IMR-90 (cell line): ENCODE measurements around the gene HELZ. TPM values are rescaled to one million over a fixed set of nuclear protein-coding genes. Genes with fewer than 3 reads are reported as not detected.

Experiments used
- ATAC-seq: fragments of 200-7000 bp; cut with Tn5 transposase; 2 replicates; pipeline ENCODE4 v1.9.1; 2020; ENCODE audit warnings: low read depth, mild to moderate bottlenecking, moderate library complexity
- BruUV-seq: library from RNA; stranded (reverse); fragments of 400-500 nt; replicated peaks from 2 replicates; lab custom pipeline; 2021; lab: Mats Ljungman, UMichigan
- CTCF ChIA-PET: fragments of 300-600 bp; formaldehyde crosslinking; extraction: SDS; loops from one replicate; lab custom pipeline; 2021; ENCODE audit warnings: antibody characterized with exemption; lab: Yijun Ruan, JAX
- POLR2A ChIA-PET: fragments of 300-600 bp; sonication (Branson Sonifier 250); formaldehyde crosslinking; loops from one replicate; lab custom pipeline; 2022; ENCODE audit warnings: antibody characterized with exemption; ENCODE audit not compliant: unreplicated experiment; lab: Charles Lee
- DNase-seq: peaks from one replicate; pipeline ENCODE4 v3.0.0; 2013
- H2AFZ ChIP-seq: replicated peaks from 2 replicates; pipeline ENCODE3; 2013; ENCODE audit warnings: low read length, mild to moderate bottlenecking; ENCODE audit not compliant: poor library complexity
- H2AK5ac ChIP-seq: 2 replicates; pipeline ENCODE4 v1.6.1; 2013; ENCODE audit warnings: low read depth, low read length, inconsistent platforms
- H2AK9ac ChIP-seq: replicated peaks from 2 replicates; pipeline ENCODE3; 2013; ENCODE audit warnings: mild to moderate bottlenecking, low read depth, low read length, moderate library complexity; ENCODE audit not compliant: poor library complexity
- H2BK120ac ChIP-seq: 2 replicates; pipeline ENCODE4 v1.6.1; 2013; ENCODE audit warnings: low read depth, low read length, inconsistent platforms
- H2BK15ac ChIP-seq: 3 replicates; pipeline ENCODE4 v1.6.1; 2013; ENCODE audit warnings: low read depth, low read length, inconsistent platforms
- H2BK20ac ChIP-seq: 2 replicates; pipeline ENCODE4 v1.6.1; 2013; ENCODE audit warnings: low read depth, mild to moderate bottlenecking, inconsistent platforms, low read length, moderate library complexity
- H2BK5ac ChIP-seq: 2 replicates; pipeline ENCODE4 v1.6.1; 2013; ENCODE audit warnings: mild to moderate bottlenecking, low read depth, low read length, inconsistent platforms; ENCODE audit not compliant: poor library complexity, severe bottlenecking
- H3K14ac ChIP-seq: replicated peaks from 2 replicates; pipeline ENCODE4 v1.6.1; 2013; ENCODE audit warnings: low read depth, low read length, inconsistent platforms
- H3K18ac ChIP-seq: 2 replicates; pipeline ENCODE4 v1.6.1; 2013; ENCODE audit warnings: low read depth, low read length, control low read depth
- H3K23ac ChIP-seq: 2 replicates; pipeline ENCODE4 v1.6.1; 2013; ENCODE audit warnings: low read depth, low read length, inconsistent platforms
- H3K27ac ChIP-seq: 2 replicates; pipeline ENCODE4 v1.5.1; 2013; ENCODE audit warnings: mild to moderate bottlenecking, control low read depth, low read length; ENCODE audit not compliant: insufficient read depth
- H3K27me3 ChIP-seq: 2 replicates; pipeline ENCODE4 v1.6.1; 2013; ENCODE audit warnings: low read length; ENCODE audit not compliant: control insufficient read depth, insufficient read depth
- H3K36me3 ChIP-seq: 2 replicates; pipeline ENCODE4 v1.6.1; 2013; ENCODE audit warnings: low read length, mixed read lengths; ENCODE audit not compliant: control insufficient read depth, insufficient read depth
- H3K4ac ChIP-seq: 2 replicates; pipeline ENCODE4 v1.6.1; 2013; ENCODE audit warnings: low read depth, low read length, inconsistent platforms
- H3K4me1 ChIP-seq: 2 replicates; pipeline ENCODE4 v1.6.1; 2013; ENCODE audit warnings: low read length, mixed read lengths; ENCODE audit not compliant: control insufficient read depth, insufficient read depth
- H3K4me2 ChIP-seq: 2 replicates; pipeline ENCODE4 v1.6.1; 2013; ENCODE audit warnings: low read depth, mild to moderate bottlenecking, control low read depth, low read length, moderate library complexity
- H3K4me3 ChIP-seq: 2 replicates; pipeline ENCODE4 v1.5.1; 2013; ENCODE audit warnings: low read depth, mild to moderate bottlenecking, control low read depth, low read length, moderate library complexity; ENCODE audit not compliant: insufficient read depth
- H3K56ac ChIP-seq: 2 replicates; pipeline ENCODE4 v1.6.1; 2013; ENCODE audit warnings: low read length, inconsistent platforms; ENCODE audit not compliant: insufficient read depth; ENCODE audit errors: extremely low read depth
- H3K79me1 ChIP-seq, 2 experiments: 2 replicates each; pipeline ENCODE4 v1.6.1; 2013; ENCODE audit warnings: low read length in 2 of 2, inconsistent platforms in 1 of 2, low read depth in 1 of 2
- H3K9ac ChIP-seq: 2 replicates; pipeline ENCODE4 v1.6.1; 2013; ENCODE audit warnings: low read depth, low read length, control low read depth
- H3K9me1 ChIP-seq: 2 replicates; pipeline ENCODE4 v1.6.1; 2013; ENCODE audit warnings: low read length, inconsistent platforms; ENCODE audit not compliant: insufficient read depth
- H3K9me3 ChIP-seq: 2 replicates; pipeline ENCODE4 v1.6.1; 2013; ENCODE audit warnings: low read length; ENCODE audit not compliant: control insufficient read depth, insufficient read depth
- H4K20me1 ChIP-seq: 2 replicates; pipeline ENCODE4 v1.6.1; 2013; ENCODE audit warnings: low read length, inconsistent platforms; ENCODE audit not compliant: insufficient read depth
- H4K5ac ChIP-seq: 2 replicates; pipeline ENCODE4 v1.6.1; 2013; ENCODE audit warnings: mild to moderate bottlenecking, low read depth, low read length, control low read depth
- H4K8ac ChIP-seq, 2 experiments: 2 replicates each; pipeline ENCODE4 v1.6.1; 2013; ENCODE audit warnings: low read depth in 2 of 2, low read length in 2 of 2, control low read depth in 1 of 2, inconsistent platforms in 1 of 2
- H4K91ac ChIP-seq: 2 replicates; pipeline ENCODE4 v1.6.1; 2013; ENCODE audit warnings: low read depth, low read length, inconsistent platforms; ENCODE audit not compliant: insufficient read depth
- BHLHE40 ChIP-seq: fragments of 150-350 bp; IDR thresholded peaks from 2 replicates; pipeline ENCODE4 v1.6.1; 2016; ENCODE audit warnings: mild to moderate bottlenecking, low read depth, low read length
- CHD1 ChIP-seq: IDR thresholded peaks from 2 replicates; pipeline ENCODE4 v1.6.1; 2012; ENCODE audit warnings: low read depth, low read length, improper control_type of control experiment
- ELK1 ChIP-seq: fragments of 150-350 bp; IDR thresholded peaks from 2 replicates; pipeline ENCODE4 v1.6.1; 2016; ENCODE audit warnings: low read depth, mild to moderate bottlenecking, low read length, moderate library complexity, borderline replicate concordance
- FOS ChIP-seq: fragments of 150-350 bp; IDR thresholded peaks from 2 replicates; pipeline ENCODE4 v1.6.1; 2016; ENCODE audit warnings: low read depth, low read length
- MAFK ChIP-seq: IDR thresholded peaks from 2 replicates; pipeline ENCODE4 v1.6.1; 2012; ENCODE audit warnings: low read depth, low read length, improper control_type of control experiment
- POLR2A ChIP-seq: IDR thresholded peaks from 2 replicates; pipeline ENCODE4 v1.6.1; 2012; ENCODE audit warnings: mild to moderate bottlenecking, low read depth, low read length
- SMC3 ChIP-seq: fragments of 150-350 bp; IDR thresholded peaks from 2 replicates; pipeline ENCODE4 v1.6.1; 2016; ENCODE audit warnings: low read depth, mild to moderate bottlenecking, antibody characterized with exemption, low read length, moderate library complexity
- WGBS, 2 experiments: methylation state at CpG; one replicate each; pipeline versions ENCODE4 v1.1.5 to v1.1.7; 2013; ENCODE audit warnings: missing lambda C conversion rate in 2 of 2; ENCODE audit not compliant: insufficient read length in 1 of 2; ENCODE audit errors: extremely low coverage in 2 of 2; 5-methylcytosine and 5-hydroxymethylcytosine counted together
- dilution Hi-C: fragments of 300-500 bp; cut with HindIII; formaldehyde crosslinking; loops from one replicate; pipeline ENCODE4 v1.14.3; 2018; ENCODE audit warnings: low sequenced_read_pairs; ENCODE audit not compliant: unreplicated experiment
- in situ Hi-C: fragments of 300-500 bp; cut with MboI; formaldehyde crosslinking; loops from 3 replicates; pipeline ENCODE4 v1.14.3; 2019; ENCODE audit warnings: low sequenced_read_pairs, inconsistent platforms, mixed read lengths
- intact Hi-C: fragments of 100-400 bp; cut with micrococcal nuclease; formaldehyde crosslinking; loops from 2 replicates; pipeline ENCODE4 v1.10.0; 2022
- polyA plus RNA-seq, 3 experiments: library from polyadenylated mRNA; depleted of rRNA; stranded (reverse); fragments of >200 nt; gene quantifications; 2 replicates each; pipeline ENCODE4 v1.2.3, GENCODE V29; 2012; ENCODE audit warnings: low replicate concordance in 1 of 3
- total RNA-seq: library from RNA; depleted of rRNA; stranded (reverse); fragments of >200 nt; gene quantifications from 2 replicates; pipeline ENCODE4 v1.2.3, GENCODE V29; 2012
- TF ChIP-seq, protein P1 (sequence below): fragments of 150-350 bp; IDR thresholded peaks from 2 replicates; pipeline ENCODE4 v1.6.1; 2017; ENCODE audit warnings: mild to moderate bottlenecking, antibody characterized with exemption, low read length, low read depth

Gene HELZ
- total and polyA plus RNA-seq, 2 of the 4 experiments (the other 2 are of a cell fraction), result 8.0 to 60.6 TPM

DNA sequence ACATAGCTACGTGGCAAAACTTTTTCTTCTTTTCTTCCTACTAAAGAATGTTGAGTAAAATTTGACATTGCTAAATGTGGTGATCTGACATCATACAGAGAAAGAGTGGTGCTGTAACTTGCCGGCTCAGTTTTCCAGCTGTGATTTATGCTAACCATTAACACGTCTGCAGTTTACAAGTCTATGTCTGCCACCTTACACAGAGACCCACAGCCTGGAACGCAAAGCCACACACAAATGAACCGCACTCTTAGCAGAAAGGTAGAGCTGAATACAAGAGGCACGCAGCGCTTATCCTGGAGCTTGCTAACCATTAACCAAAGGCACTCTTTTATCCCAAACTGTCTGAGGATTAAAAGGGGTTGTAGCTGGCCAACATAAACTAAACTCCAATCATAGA is 168.7 kb downstream of the HELZ start:
- dilution Hi-C loops, result no loop called here

More for the DNA sequence above, 168.7 kb downstream of the HELZ start:
- peaks cover 4% of the 10 kb centered on the region; the same call in 1 of the 2 replicates for H3K9me1 ChIP-seq
- no peaks in the 10 kb centered on the region for H3K9me3 ChIP-seq
- no peak for ATAC-seq
- H3K4ac ChIP-seq, result no peak overlapping the region
- TF ChIP-seq BHLHE40, result no peak
- no peak for TF ChIP-seq CHD1
- TF ChIP-seq, protein P1, sequence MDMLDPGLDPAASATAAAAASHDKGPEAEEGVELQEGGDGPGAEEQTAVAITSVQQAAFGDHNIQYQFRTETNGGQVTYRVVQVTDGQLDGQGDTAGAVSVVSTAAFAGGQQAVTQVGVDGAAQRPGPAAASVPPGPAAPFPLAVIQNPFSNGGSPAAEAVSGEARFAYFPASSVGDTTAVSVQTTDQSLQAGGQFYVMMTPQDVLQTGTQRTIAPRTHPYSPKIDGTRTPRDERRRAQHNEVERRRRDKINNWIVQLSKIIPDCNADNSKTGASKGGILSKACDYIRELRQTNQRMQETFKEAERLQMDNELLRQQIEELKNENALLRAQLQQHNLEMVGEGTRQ, result no peak
- no peak for TF ChIP-seq MAFK
- no peak for TF ChIP-seq POLR2A
- TF ChIP-seq SMC3, result no peak
- TF ChIP-seq FOS, result no peak
- TF ChIP-seq ELK1, result no peak
- H2AK5ac ChIP-seq, result no peak overlapping the region
- no peak overlapping the region for H3K18ac ChIP-seq
- H3K14ac ChIP-seq, result no peak overlapping the region
- peaks cover 11% of the 10 kb centered on the region for H3K36me3 ChIP-seq
- no peak overlapping the region for H4K91ac ChIP-seq
- no CpG with 5 or more reads among the region's 7 CpGs for WGBS, 2 experiments
- CTCF ChIA-PET, result no interaction called here
- DNase-seq, result no peak
- H4K8ac ChIP-seq, result no peak overlapping the region
- H2BK15ac ChIP-seq, result no peak overlapping the region
- in situ Hi-C loops, result no loop called here
- H2AK9ac ChIP-seq, result no peak overlapping the region
- no peak overlapping the region for H3K4me3 ChIP-seq
- BruUV-seq, result TSS peak; percentile 4
- no peak overlapping the region for H2AFZ ChIP-seq
- peaks cover 2 to 6% of the 10 kb centered on the region in 2 experiments; a peak in 2 of 4 replicates for H3K79me1 ChIP-seq
- no peak overlapping the region for H3K23ac ChIP-seq
- H3K56ac ChIP-seq, result no peak overlapping the region
- H2BK120ac ChIP-seq, result no peak overlapping the region
- intact Hi-C loops, result no loop called here
- no peak overlapping the region for H3K27ac ChIP-seq
- H3K4me1 ChIP-seq, result no peaks in the 10 kb centered on the region
- no peak overlapping the region for H3K4me2 ChIP-seq
- no peaks in the 10 kb centered on the region; the same call in 1 of the 2 replicates for H4K20me1 ChIP-seq
- H2BK5ac ChIP-seq, result no peak overlapping the region
- H4K5ac ChIP-seq, result no peak overlapping the region
- POLR2A ChIA-PET, result no interaction called here
- no peak overlapping the region for H3K9ac ChIP-seq
- no peak overlapping the region for H2BK20ac ChIP-seq
- H3K27me3 ChIP-seq, result no peaks in the 10 kb centered on the region
